Lower lobe of right lung (tissue), 2 donors: Measurements from ENCODE around the gene BCAM. TPM values are rescaled to one million over a fixed set of nuclear protein-coding genes. Genes with fewer than 3 reads are reported as not detected.
A peak's percentile ranks its signal among the peaks of the same experiment; 100 is the strongest.
"Not testable (repeated sequence)": the region's sequence is repeated elsewhere in the genome, so short reads cannot be mapped to it uniquely, and the experiment has no call there.

Experiments
- ATAC-seq, 2 donors: fragments of 200-7000 bp; cut with Tn5 transposase; one replicate each; pipeline ENCODE4 v1.9.1; 2020 to 2022; ENCODE audit warnings: mild to moderate bottlenecking in 2 of 2, moderate library complexity in 2 of 2
- DNase-seq: peaks from one replicate; pipeline ENCODE4 v3.0.0-alpha.2; 2020
- H3K27ac ChIP-seq: fragments of 200-600 bp; one replicate; pipeline ENCODE4 v1.8.0; 2022
- H3K27me3 ChIP-seq: fragments of 200-600 bp; one replicate; pipeline ENCODE4 v1.8.0; 2022; ENCODE audit warnings: low read depth
- H3K36me3 ChIP-seq: fragments of 200-600 bp; one replicate; pipeline ENCODE4 v1.8.0; 2022; ENCODE audit warnings: mild to moderate bottlenecking
- H3K4me1 ChIP-seq: fragments of 200-600 bp; one replicate; pipeline ENCODE4 v1.8.0; 2022
- H3K4me3 ChIP-seq: fragments of 200-600 bp; one replicate; pipeline ENCODE4 v1.8.0; 2022; ENCODE audit warnings: mild to moderate bottlenecking
- H3K9me3 ChIP-seq: fragments of 200-600 bp; one replicate; pipeline ENCODE4 v1.8.0; 2022
- intact Hi-C: fragments of 100-400 bp; cut with DNase I; formaldehyde crosslinking; loops from one replicate; pipeline ENCODE4 v1.11.0; 2022
- total RNA-seq: library from RNA; stranded (reverse); fragmentation: NEBNext Ultra II Directional; extraction: Animal tissue kit (Norgen Biotek cat#: 25700); gene quantifications from one replicate; pipeline ENCODE4 v1.2.1, GENCODE V29; 2021
- TF ChIP-seq, protein P1 (sequence below): fragments of 200-600 bp; IDR thresholded peaks from one replicate; pipeline ENCODE4 v1.8.0; 2022; ENCODE audit warnings: antibody characterized with exemption, mild to moderate bottlenecking
- donor health status: DM: no; HTN: yes; CAD: no; lungs with severe emphysema.

BCAM gene
- total RNA-seq, 1 donor from 2014 or later: 205 TPM

- Histone ChIP-seq H3K27me3 (no peaks in the 10 kb centered on the region), H3K27ac (peak overlapping the region; percentile 18), H3K4me1 (peaks cover 8% of the 10 kb centered on the region), H3K36me3 (peaks cover 11% of the 10 kb centered on the region), H3K9me3 (no peaks in the 10 kb centered on the region), H3K4me3 (no peak overlapping the region)
- DNase-seq: no peak
- intact Hi-C loops: no loop called here
- TF ChIP-seq, protein P1, sequence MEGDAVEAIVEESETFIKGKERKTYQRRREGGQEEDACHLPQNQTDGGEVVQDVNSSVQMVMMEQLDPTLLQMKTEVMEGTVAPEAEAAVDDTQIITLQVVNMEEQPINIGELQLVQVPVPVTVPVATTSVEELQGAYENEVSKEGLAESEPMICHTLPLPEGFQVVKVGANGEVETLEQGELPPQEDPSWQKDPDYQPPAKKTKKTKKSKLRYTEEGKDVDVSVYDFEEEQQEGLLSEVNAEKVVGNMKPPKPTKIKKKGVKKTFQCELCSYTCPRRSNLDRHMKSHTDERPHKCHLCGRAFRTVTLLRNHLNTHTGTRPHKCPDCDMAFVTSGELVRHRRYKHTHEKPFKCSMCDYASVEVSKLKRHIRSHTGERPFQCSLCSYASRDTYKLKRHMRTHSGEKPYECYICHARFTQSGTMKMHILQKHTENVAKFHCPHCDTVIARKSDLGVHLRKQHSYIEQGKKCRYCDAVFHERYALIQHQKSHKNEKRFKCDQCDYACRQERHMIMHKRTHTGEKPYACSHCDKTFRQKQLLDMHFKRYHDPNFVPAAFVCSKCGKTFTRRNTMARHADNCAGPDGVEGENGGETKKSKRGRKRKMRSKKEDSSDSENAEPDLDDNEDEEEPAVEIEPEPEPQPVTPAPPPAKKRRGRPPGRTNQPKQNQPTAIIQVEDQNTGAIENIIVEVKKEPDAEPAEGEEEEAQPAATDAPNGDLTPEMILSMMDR: no peak
- ATAC-seq: no peak
Measured at GRCh38 chr19:44822177-44822576, 13.3 kb downstream of the BCAM start.

- Histone ChIP-seq H3K4me3 (no peak overlapping the region), H3K27me3 (no peaks in the 10 kb centered on the region), H3K27ac (no peak overlapping the region), H3K4me1 (peaks cover 8% of the 10 kb centered on the region), H3K36me3 (peaks cover 11% of the 10 kb centered on the region), H3K9me3 (no peaks in the 10 kb centered on the region)
- intact Hi-C loops: no loop called here
- TF ChIP-seq, protein P1: no peak
- no peak for DNase-seq
- ATAC-seq: no peak
Measured at GRCh38 chr19:44822670-44823372, 13.9 kb downstream of the BCAM start.

DNA sequence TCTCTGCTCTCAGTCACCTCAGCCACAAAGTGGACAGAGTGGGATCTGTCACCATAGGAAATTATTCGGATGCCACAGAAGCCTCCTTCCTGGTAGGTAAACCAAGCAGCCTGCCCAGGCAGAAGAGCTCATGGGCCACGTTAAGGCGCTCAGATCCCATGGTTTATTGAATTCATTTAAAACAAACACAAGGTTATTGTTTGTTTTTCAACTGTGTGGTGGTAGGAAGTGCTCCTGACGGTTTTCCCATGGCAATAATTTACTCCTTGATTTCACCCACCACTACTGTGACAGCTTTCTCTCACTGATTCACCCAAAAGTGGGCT, 14.4 kb downstream of the BCAM start:
- TF ChIP-seq, protein P1: no peak
- Histone ChIP-seq H3K36me3 (peaks cover 9% of the 10 kb centered on the region), H3K4me3 (no peak overlapping the region), H3K9me3 (no peaks in the 10 kb centered on the region), H3K27me3 (no peaks in the 10 kb centered on the region), H3K27ac (no peak overlapping the region), H3K4me1 (peaks cover 8% of the 10 kb centered on the region)
- DNase-seq: no peak
- ATAC-seq: no peak
- intact Hi-C loops: no loop called here

GRCh38 chr19:44824761-44825160, 15.9 kb downstream of the BCAM start:
- no peaks in the 10 kb centered on the region for H3K9me3 ChIP-seq
- peaks cover 8% of the 10 kb centered on the region for H3K4me1 ChIP-seq
- H3K36me3 ChIP-seq: no peaks in the 10 kb centered on the region
- intact Hi-C loops: no loop called here
- H3K4me3 ChIP-seq: no peak overlapping the region
- no peak for DNase-seq
- TF ChIP-seq, protein P1: no peak
- peak in 1 of 2 donors; percentile 67 for ATAC-seq
- H3K27me3 ChIP-seq: no peaks in the 10 kb centered on the region
- H3K27ac ChIP-seq: no peak overlapping the region

- H3K27me3 ChIP-seq: not testable (repeated sequence)
Measured at GRCh38 chr19:44832875-44833274, 24.0 kb downstream of the BCAM start.

GRCh38 chr19:44834399-44834798, 25.5 kb downstream of the BCAM start:
- H3K9me3 ChIP-seq, H3K27ac ChIP-seq, intact Hi-C loops, ATAC-seq, H3K4me1 ChIP-seq, H3K4me3 ChIP-seq, H3K36me3 ChIP-seq, DNase-seq, H3K27me3 ChIP-seq: not testable (repeated sequence)

More at GRCh38 chr19:44832875-44833274, 24.0 kb downstream of the BCAM start:
- H3K9me3 ChIP-seq, H3K4me1 ChIP-seq, intact Hi-C loops, H3K36me3 ChIP-seq, ATAC-seq, H3K27ac ChIP-seq, H3K4me3 ChIP-seq, DNase-seq: not testable (repeated sequence)
